ENCODE data around the gene ANHX.
"Not testable (repeated sequence)": the region's sequence is repeated elsewhere in the genome, so short reads cannot be mapped to it uniquely, and the experiment has no call there.

ANHX gene

DNA sequence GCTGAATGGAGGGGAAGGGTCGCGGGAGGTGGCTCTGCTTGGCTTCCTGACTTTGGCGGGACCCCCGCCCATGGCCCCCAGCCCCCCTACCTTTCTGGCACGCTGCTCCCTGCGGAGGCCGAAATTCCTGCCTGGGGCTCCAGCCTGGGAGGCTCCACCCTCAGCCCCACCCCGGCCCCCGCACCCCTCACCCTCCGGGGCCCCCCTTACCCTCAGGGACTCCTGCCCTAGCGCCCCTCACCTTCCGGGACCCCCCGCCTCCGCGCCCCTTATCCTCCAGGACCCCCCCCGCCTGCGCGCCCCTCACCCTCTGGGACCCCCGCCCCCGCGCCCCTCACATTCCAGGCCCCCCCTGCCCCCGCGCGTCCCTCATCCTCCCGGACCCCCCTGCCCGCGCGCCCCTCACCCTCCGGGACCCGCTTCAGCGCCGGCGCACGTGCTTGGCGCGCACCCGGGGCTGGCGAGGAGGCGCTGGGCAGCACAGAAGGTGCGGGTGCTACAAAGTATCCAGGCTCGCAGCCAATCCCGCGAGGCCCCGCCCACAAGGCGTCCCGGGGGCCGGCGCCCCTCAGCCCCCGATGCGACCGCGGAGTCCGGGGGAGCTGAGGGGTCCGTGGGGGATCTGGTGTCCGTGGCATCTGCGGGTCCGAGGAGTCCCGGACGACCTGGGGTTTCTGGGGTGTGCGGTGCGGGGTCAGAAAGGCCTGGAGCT, at the start of gene ANHX:
ANHX (minus strand) TSS at position 477 of the 712 bp plus-strand sequence. CDS start 1,521 bp downstream, outside the sequence.
- TF ChIP-seq EZH2 (IDR thresholded peaks at IDR 0.05; ENCODE audit: borderline replicate concordance, low read length): no peak
- TF ChIP-seq, protein P1, sequence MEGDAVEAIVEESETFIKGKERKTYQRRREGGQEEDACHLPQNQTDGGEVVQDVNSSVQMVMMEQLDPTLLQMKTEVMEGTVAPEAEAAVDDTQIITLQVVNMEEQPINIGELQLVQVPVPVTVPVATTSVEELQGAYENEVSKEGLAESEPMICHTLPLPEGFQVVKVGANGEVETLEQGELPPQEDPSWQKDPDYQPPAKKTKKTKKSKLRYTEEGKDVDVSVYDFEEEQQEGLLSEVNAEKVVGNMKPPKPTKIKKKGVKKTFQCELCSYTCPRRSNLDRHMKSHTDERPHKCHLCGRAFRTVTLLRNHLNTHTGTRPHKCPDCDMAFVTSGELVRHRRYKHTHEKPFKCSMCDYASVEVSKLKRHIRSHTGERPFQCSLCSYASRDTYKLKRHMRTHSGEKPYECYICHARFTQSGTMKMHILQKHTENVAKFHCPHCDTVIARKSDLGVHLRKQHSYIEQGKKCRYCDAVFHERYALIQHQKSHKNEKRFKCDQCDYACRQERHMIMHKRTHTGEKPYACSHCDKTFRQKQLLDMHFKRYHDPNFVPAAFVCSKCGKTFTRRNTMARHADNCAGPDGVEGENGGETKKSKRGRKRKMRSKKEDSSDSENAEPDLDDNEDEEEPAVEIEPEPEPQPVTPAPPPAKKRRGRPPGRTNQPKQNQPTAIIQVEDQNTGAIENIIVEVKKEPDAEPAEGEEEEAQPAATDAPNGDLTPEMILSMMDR (IDR thresholded peaks at IDR 0.05; ENCODE audit: low read length): no peak

DNA sequence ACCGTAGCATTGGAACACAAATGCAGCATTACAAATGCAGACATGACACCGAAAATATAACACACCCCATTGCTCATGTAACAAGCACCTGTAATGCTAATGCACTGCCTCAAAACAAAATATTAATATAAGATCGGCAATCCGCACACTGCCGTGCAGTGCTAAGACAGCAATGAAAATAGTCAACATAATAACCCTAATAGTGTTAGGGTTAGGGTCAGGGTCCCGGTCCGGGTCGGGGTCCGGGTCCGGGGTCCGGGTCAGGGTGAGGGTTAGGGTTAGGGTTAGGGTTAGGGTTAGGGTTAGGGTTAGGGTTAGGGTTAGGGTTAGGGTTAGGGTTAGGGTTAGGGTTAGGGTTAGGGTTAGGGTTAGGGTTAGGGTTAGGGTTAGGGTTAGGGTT, 29.0 kb upstream of the ANHX start:
- H2AFZ ChIP-seq (ENCODE audit: low read length); H3K9me3 ChIP-seq (ENCODE audit: low read length); H3K9ac ChIP-seq (ENCODE audit: low read length); H3K4me3 ChIP-seq (ENCODE audit: low read depth, low read length, poor library complexity, severe bottlenecking); H3K9me2 ChIP-seq (ENCODE audit: low read depth, low read length); H3K27ac ChIP-seq (ENCODE audit: low read depth, low read length, poor library complexity, severe bottlenecking); H3K4me2 ChIP-seq (ENCODE audit: low read length); H3F3A ChIP-seq (ENCODE audit: insufficient read depth, low read length); H3K79me2 ChIP-seq (ENCODE audit: insufficient read depth, low read length); H3K27me3 ChIP-seq (ENCODE audit: insufficient read depth, low read length); H3K36me3 ChIP-seq (ENCODE audit: insufficient read depth, low read length); H4K20me1 ChIP-seq (ENCODE audit: insufficient read depth, low read length); H3K4me1 ChIP-seq (ENCODE audit: insufficient read depth, low read length, severe bottlenecking): not testable (repeated sequence)

More for the DNA sequence above, at the start of gene ANHX:
- Histone ChIP-seq H3K9ac (ENCODE audit: low read length) (no peak within 1 kb of the TSS), H3K27ac (ENCODE audit: low read depth, low read length, poor library complexity, severe bottlenecking) (no peak within 1 kb of the TSS), H4K20me1 (ENCODE audit: insufficient read depth, low read length) (no peaks in the 10 kb centered on the region), H3K27me3 (ENCODE audit: insufficient read depth, low read length) (no peaks in the 10 kb centered on the region), H3K4me2 (ENCODE audit: low read length) (no peak within 1 kb of the TSS), H3F3A (ENCODE audit: insufficient read depth, low read length) (no peaks in the 10 kb centered on the region), H3K79me2 (ENCODE audit: insufficient read depth, low read length) (no peaks in the 10 kb centered on the region), H3K36me3 (ENCODE audit: insufficient read depth, low read length) (no peaks in the 10 kb centered on the region), H3K4me3 (ENCODE audit: low read depth, low read length, poor library complexity, severe bottlenecking) (no peak within 1 kb of the TSS), H2AFZ (ENCODE audit: low read length) (no peak within 1 kb of the TSS), H3K4me1 (ENCODE audit: insufficient read depth, low read length, severe bottlenecking) (no peaks in the 10 kb centered on the region), H3K9me3 (ENCODE audit: low read length) (0 out of 2 replicates have a peak, but pooled peaks cover 6% of the 10 kb centered on the region), H3K9me2 (ENCODE audit: low read depth, low read length) (no peaks in the 10 kb centered on the region)

DNA sequence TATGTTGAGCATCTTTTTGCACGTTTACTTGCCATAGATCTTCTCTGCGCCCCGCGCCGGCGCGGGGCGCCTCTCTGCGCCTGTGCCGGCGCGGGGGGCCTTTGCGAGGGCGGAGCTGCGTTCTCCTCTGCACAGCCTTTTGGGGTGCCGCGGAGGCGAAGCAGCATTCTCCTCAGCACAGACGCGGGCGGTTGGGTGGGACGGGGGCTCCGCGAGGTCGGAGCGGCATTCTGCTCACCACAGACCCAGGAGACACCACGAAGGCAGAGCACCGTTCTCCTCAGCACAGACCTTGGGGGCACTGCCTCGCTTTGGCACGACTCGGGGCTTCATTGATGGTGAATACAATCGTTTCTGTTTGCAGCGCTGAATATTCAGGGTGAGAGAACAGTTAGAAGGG, 28.5 kb upstream of the ANHX start:
- no peaks in the 10 kb centered on the region for H3K4me1 ChIP-seq (ENCODE audit: insufficient read depth, low read length, severe bottlenecking)
- no peaks in the 10 kb centered on the region for H3K9me2 ChIP-seq (ENCODE audit: low read depth, low read length)
- H3K79me2 ChIP-seq (ENCODE audit: insufficient read depth, low read length): no peaks in the 10 kb centered on the region
- H3F3A ChIP-seq (ENCODE audit: insufficient read depth, low read length): no peaks in the 10 kb centered on the region
- H3K27ac ChIP-seq (ENCODE audit: low read depth, low read length, poor library complexity, severe bottlenecking): no peak overlapping the region
- H3K4me3 ChIP-seq (ENCODE audit: low read depth, low read length, poor library complexity, severe bottlenecking): no peak overlapping the region
- no peak overlapping the region for H2AFZ ChIP-seq (ENCODE audit: low read length)
- H4K20me1 ChIP-seq (ENCODE audit: insufficient read depth, low read length): no peaks in the 10 kb centered on the region
- H3K36me3 ChIP-seq (ENCODE audit: insufficient read depth, low read length): no peaks in the 10 kb centered on the region
- H3K27me3 ChIP-seq (ENCODE audit: insufficient read depth, low read length): no peaks in the 10 kb centered on the region
- no peaks in the 10 kb centered on the region for H3K9me3 ChIP-seq (ENCODE audit: low read length)
- no peak overlapping the region for H3K4me2 ChIP-seq (ENCODE audit: low read length)
- TF ChIP-seq, protein P1 (IDR thresholded peaks at IDR 0.05; ENCODE audit: low read length): no peak
- TF ChIP-seq EZH2 (IDR thresholded peaks at IDR 0.05; ENCODE audit: borderline replicate concordance, low read length): no peak
- no peak overlapping the region for H3K9ac ChIP-seq (ENCODE audit: low read length)

DNA sequence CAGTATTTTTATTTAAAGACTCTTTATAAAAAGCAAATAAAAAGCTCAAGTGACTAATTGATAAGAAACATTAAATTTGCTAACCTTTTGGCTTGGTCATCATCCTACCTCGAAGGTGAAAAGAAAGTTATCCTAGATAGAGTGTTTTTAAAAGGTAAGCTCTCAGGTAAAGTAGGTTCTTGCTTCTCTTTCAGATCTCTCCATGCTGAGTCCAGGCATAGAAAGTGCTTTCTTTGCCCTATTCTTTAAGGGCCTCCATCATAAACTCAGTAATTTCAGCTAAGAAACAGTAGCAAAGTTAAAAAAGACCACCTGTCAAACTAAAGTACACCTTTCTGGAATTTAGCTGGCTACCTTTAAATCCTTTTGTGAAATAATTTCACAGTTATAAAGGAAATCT, 20.6 kb upstream of the ANHX start:
- Histone ChIP-seq H3K4me1 (ENCODE audit: insufficient read depth, low read length, severe bottlenecking) (no peaks in the 10 kb centered on the region), H3K9me3 (ENCODE audit: low read length) (no peaks in the 10 kb centered on the region; the same call in 1 of the 2 replicates), H3K9ac (ENCODE audit: low read length) (no peak overlapping the region), H3K4me2 (ENCODE audit: low read length) (no peak overlapping the region), H3K4me3 (ENCODE audit: low read depth, low read length, poor library complexity, severe bottlenecking) (no peak overlapping the region), H4K20me1 (ENCODE audit: insufficient read depth, low read length) (no peaks in the 10 kb centered on the region), H3K79me2 (ENCODE audit: insufficient read depth, low read length) (no peaks in the 10 kb centered on the region), H3K27ac (ENCODE audit: low read depth, low read length, poor library complexity, severe bottlenecking) (no peak overlapping the region), H3K36me3 (ENCODE audit: insufficient read depth, low read length) (no peaks in the 10 kb centered on the region), H3K27me3 (ENCODE audit: insufficient read depth, low read length) (no peaks in the 10 kb centered on the region), H3F3A (ENCODE audit: insufficient read depth, low read length) (no peaks in the 10 kb centered on the region), H2AFZ (ENCODE audit: low read length) (no peak overlapping the region), H3K9me2 (ENCODE audit: low read depth, low read length) (no peaks in the 10 kb centered on the region)
- no peak for TF ChIP-seq EZH2 (IDR thresholded peaks at IDR 0.05; ENCODE audit: borderline replicate concordance, low read length)
- TF ChIP-seq, protein P1 (IDR thresholded peaks at IDR 0.05; ENCODE audit: low read length): no peak

DNA sequence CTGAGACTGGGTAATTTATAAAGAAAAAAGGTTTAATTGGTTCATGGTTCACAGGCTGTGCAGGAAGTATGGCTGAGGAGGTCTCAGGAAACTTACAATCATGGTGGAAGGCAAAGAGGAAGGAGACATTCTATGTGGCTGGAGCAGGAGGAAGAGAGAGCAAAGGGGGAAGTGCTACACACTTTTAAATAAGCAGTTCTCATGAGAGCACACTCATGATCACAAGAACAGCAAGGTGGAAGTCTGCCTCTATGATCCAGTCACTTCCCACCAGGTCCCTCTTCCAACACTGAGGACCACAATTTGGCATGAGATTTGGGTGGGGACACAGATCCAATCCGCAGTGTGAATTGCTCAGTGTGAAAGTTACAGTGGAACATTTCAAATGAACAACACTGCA, 20.2 kb upstream of the ANHX start:
- not testable (repeated sequence) for H3K9me3 ChIP-seq (ENCODE audit: low read length); H3K4me1 ChIP-seq (ENCODE audit: insufficient read depth, low read length, severe bottlenecking)

More for the DNA sequence above, 20.2 kb upstream of the ANHX start:
- H2AFZ ChIP-seq (ENCODE audit: low read length); H3K27me3 ChIP-seq (ENCODE audit: insufficient read depth, low read length); H3K36me3 ChIP-seq (ENCODE audit: insufficient read depth, low read length); H3K79me2 ChIP-seq (ENCODE audit: insufficient read depth, low read length); H3K4me2 ChIP-seq (ENCODE audit: low read length); H3K9ac ChIP-seq (ENCODE audit: low read length); H4K20me1 ChIP-seq (ENCODE audit: insufficient read depth, low read length); H3K4me3 ChIP-seq (ENCODE audit: low read depth, low read length, poor library complexity, severe bottlenecking); H3K27ac ChIP-seq (ENCODE audit: low read depth, low read length, poor library complexity, severe bottlenecking); H3K9me2 ChIP-seq (ENCODE audit: low read depth, low read length); H3F3A ChIP-seq (ENCODE audit: insufficient read depth, low read length): not testable (repeated sequence)

Data from OCI-LY1 (cell line).